GM15510 (cell line): ENCODE data around the gene ZFP36L2.

Experiments
- POLR2A ChIP-seq: IDR thresholded peaks from 3 replicates; pipeline ENCODE4 v1.6.1; 2011; ENCODE audit warnings: borderline replicate concordance; ENCODE audit not compliant: insufficient read length; ENCODE audit errors: extremely low read depth

The ZFP36L2 gene

DNA sequence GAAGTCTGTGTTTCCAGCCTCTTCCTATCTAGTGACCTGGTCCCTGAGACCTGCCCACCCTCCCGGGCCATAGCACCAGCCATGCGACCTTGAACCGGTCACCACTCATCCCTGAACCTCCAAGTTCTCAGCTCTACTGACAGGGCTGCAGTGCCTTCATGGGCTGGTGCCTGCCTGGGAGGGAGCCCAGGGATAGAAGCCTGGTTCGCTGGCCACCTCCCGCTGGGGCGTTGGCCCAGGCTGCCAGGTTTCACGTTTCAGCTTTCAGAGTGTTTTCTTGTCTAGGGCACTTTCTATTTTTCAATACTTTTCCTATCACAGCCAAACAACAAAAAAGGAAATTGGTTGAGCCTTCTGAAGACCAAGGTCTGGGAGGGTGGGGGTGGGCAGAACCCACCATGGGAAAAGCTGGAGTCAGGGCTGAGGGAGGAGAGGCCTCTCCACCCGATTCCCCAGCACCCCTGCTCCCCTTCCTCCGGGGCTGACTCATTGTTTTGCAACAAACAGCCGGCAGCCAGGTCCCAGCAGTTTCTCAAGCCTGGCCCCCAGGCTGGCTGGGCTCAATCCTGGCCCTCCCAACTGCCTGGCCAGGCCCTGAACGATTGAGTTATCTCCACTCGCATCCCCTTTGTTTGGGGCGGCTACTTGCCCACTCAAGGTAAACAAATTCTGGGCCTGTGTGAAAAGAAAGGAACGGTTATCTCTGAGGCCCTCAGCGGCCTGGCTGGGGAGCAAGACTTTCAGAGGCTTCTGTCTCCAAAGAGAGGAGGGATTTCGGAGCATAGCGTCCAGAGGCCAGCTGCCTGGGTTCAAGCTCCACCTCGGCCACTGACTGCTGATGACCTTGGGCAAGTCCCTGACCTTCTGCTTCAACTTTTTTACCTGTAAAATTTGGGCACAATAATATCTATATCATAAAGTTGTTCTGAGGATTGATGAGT, 47.5 kb downstream of the ZFP36L2 start:
- no peak for TF ChIP-seq POLR2A

DNA sequence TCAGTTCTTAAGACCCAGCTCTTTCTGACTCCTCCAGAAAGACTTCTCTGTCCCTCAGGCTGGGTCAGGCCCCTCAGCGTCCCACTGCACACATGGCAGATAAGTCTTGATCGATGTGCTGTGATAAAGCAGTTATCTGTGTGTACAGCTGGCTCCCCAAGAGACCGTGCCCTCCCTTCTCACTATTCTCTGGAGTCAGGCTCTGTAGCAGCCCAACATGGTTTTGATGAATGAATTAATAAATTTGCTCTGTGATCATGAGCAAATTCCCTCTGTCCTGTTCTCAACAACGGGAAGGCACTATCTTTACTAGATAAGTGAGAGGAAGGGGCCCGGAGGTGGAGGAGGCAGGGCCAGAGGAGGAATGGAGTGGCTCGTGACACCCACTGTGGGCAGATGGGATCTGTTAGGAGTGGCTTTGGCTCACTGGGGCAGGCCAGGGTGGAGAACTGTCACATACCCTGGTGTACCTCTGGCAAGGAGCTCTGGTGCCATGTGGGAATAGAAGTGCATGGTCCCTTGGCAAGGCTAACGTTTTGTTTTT, 48.3 kb downstream of the ZFP36L2 start:
- TF ChIP-seq POLR2A: no peak

DNA sequence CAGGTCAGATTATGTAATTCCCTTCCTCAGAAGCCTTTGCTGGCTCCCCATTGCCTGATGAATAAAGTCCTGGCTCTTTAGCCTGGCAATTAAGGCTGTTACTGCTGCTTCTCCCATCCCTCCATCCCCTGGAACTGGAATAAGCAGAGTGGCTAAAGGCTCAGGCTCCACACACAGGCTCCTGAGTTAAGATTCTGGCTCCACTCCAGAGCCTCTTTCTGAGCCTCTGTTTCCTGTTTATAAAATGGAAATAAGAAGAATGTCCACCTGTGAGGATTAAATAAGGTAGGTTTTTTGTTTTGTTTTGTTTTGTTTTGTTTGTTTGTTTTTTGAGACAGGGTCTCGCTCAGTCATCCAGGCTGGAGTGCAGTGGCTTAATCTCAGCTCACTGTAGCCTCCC, 50.0 kb downstream of the ZFP36L2 start:
- TF ChIP-seq POLR2A: no peak

DNA sequence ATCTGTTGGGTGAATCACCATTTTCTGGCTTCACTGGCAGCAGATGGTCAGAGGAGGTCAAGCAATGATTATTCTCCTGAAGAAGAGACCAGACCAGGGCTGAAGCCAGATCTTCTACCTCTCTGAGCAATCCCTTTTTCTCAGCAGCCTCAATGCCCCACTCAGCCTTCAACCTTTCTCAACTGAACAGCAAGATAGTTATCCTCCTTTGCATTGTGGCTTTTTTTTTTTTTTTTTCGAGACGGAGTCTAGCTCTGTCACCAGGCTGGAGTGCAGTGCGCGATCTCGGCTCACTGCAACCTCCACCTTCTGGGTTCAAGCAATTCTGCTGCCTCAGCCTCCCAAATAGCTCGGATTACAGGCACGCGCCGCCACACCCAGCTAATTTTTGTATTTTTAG, 50.5 kb downstream of the ZFP36L2 start:
- no peak for TF ChIP-seq POLR2A

DNA sequence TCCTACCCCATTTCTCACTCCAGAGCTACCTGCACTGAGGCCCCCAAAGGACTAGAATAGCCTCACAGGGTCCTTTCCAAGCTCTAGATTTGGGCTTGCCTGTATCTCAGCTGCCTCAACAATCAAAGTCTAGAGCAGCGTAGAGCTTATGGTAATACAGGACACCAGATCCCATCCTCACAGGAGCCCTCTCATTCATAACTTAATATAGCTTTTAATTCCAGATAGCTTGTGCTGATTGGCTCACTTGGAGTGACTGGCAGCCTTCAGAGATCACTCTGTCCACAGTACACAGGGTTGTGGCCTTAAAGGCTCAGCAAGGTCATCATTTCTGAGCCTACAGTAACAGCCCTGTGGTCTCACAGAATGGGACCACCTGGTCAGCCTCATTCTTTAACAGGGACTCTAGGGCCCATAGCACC, 51.4 kb downstream of the ZFP36L2 start:
- TF ChIP-seq POLR2A: no peak

DNA sequence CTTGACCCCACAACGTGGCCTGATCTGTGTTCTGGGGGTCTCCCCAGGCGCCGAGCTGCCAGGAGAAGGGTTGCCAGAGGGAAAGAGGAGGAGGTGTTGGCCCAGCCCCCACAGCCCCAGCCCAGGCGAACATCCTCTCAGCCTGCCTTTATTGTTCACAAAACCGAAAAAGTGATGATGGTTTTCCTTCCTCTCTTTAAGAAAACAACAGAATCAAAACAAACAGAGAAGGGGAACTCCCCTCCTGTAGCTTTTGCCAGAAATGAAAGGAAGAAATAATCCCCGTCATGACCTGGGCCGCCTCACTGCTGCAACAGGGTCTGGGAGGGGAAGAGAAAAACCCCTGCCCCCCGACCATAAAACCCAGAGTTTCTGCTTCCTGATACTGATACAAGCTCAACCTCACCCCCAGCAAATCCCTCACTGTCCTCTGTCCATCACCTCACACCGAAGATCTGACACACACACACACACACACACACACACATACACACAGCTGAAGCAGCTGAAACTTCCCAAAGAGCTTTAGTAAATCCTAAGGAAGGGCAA, 52.0 kb downstream of the ZFP36L2 start:
- no peak for TF ChIP-seq POLR2A
